Liver (tissue), 9 donors: Measurements from ENCODE around the gene CCNY. TPM values are rescaled to one million over a fixed set of nuclear protein-coding genes. Genes with fewer than 3 reads are reported as not detected.

Source experiments
- DNase-seq: peaks from one replicate; pipeline ENCODE4 v3.0.0-alpha.2; 2017; ENCODE audit warnings: low spot score
- H3K27ac ChIP-seq, 2 donors: one replicate each; pipeline ENCODE4 v1.7.0; 2013; ENCODE audit warnings: inconsistent platforms in 2 of 2, low read length in 2 of 2, control low read depth in 1 of 2, low read depth in 1 of 2, mild to moderate bottlenecking in 1 of 2
- H3K27me3 ChIP-seq, 4 donors: one replicate each; pipeline versions ENCODE4 v1.6.1 to v1.7.0; 2013; ENCODE audit warnings: low read length in 3 of 4, inconsistent platforms in 1 of 4, mild to moderate bottlenecking in 1 of 4, moderate library complexity in 1 of 4; ENCODE audit not compliant: control insufficient read depth in 4 of 4, insufficient read depth in 4 of 4
- H3K36me3 ChIP-seq, 4 donors: one replicate each; pipeline versions ENCODE4 v1.6.1 to v1.7.0; 2013; ENCODE audit warnings: low read length in 3 of 4, mild to moderate bottlenecking in 3 of 4, low read depth in 1 of 4, moderate library complexity in 1 of 4; ENCODE audit not compliant: control insufficient read depth in 4 of 4, insufficient read depth in 3 of 4
- H3K4me1 ChIP-seq, 4 donors: one replicate each; pipeline versions ENCODE4 v1.6.1 to v1.7.0; 2013; ENCODE audit warnings: low read length in 3 of 4, mild to moderate bottlenecking in 3 of 4, moderate library complexity in 1 of 4; ENCODE audit not compliant: control insufficient read depth in 4 of 4, insufficient read depth in 4 of 4
- H3K4me3 ChIP-seq, 3 donors: one replicate each; pipeline versions ENCODE4 v1.6.1 to v1.7.0; 2013; ENCODE audit warnings: low read length in 3 of 3, control low read depth in 1 of 3, low read depth in 1 of 3, mild to moderate bottlenecking in 1 of 3
- H3K9ac ChIP-seq, 2 donors: one replicate each; pipeline ENCODE4 v1.7.0; 2013; ENCODE audit warnings: low read length in 2 of 2, mild to moderate bottlenecking in 2 of 2, moderate library complexity in 2 of 2, control low read depth in 1 of 2, low read depth in 1 of 2
- H3K9me3 ChIP-seq, 4 donors: one replicate each; pipeline versions ENCODE4 v1.6.1 to v1.7.0; 2013; ENCODE audit warnings: low read length in 3 of 4; ENCODE audit not compliant: control insufficient read depth in 4 of 4
- ATF3 ChIP-seq: IDR thresholded peaks from 2 replicates; pipeline ENCODE4 v1.6.1; 2016; ENCODE audit warnings: antibody characterized with exemption
- CTCF ChIP-seq: fragments of 150-350 bp; IDR thresholded peaks from 2 replicates; pipeline ENCODE4 v1.5.1; 2017; ENCODE audit warnings: improper control_type of control experiment, low read depth, low read length; ENCODE audit not compliant: missing input control
- EGR1 ChIP-seq, 2 donors: IDR thresholded peaks; 2 replicates each; pipeline ENCODE4 v1.6.1; 2016 to 2018; ENCODE audit warnings: antibody characterized with exemption in 2 of 2, low read depth in 2 of 2
- FOXA1 ChIP-seq: IDR thresholded peaks from 2 replicates; pipeline ENCODE4 v1.6.1; 2016; ENCODE audit warnings: antibody characterized with exemption
- FOXA2 ChIP-seq: IDR thresholded peaks from 2 replicates; pipeline ENCODE4 v1.6.1; 2016; ENCODE audit warnings: antibody characterized with exemption
- JUND ChIP-seq, 2 donors: IDR thresholded peaks; 2 replicates each; pipeline ENCODE4 v1.6.1; 2016; ENCODE audit warnings: antibody characterized with exemption in 2 of 2
- MAX ChIP-seq: IDR thresholded peaks from 2 replicates; pipeline ENCODE4 v1.6.1; 2016; ENCODE audit warnings: antibody characterized with exemption
- NR2F2 ChIP-seq: IDR thresholded peaks from 2 replicates; pipeline ENCODE4 v1.6.1; 2016; ENCODE audit warnings: antibody characterized with exemption
- RAD21 ChIP-seq, 2 donors: IDR thresholded peaks; 2 replicates each; pipeline ENCODE4 v1.6.1; 2016; ENCODE audit warnings: antibody characterized with exemption in 2 of 2, mild to moderate bottlenecking in 2 of 2
- REST ChIP-seq: IDR thresholded peaks from 2 replicates; pipeline ENCODE4 v1.6.1; 2016; ENCODE audit warnings: antibody characterized with exemption, mild to moderate bottlenecking
- RXRA ChIP-seq, 2 donors: IDR thresholded peaks; 2 replicates each; pipeline ENCODE4 v1.6.1; 2017 to 2018; ENCODE audit warnings: antibody characterized with exemption in 2 of 2, mild to moderate bottlenecking in 1 of 2
- SP1 ChIP-seq: IDR thresholded peaks from 2 replicates; pipeline ENCODE4 v1.6.1; 2018; ENCODE audit warnings: antibody characterized with exemption, mild to moderate bottlenecking
- TAF1 ChIP-seq: conservative IDR thresholded peaks from 2 replicates; pipeline ENCODE4 v1.6.1; 2016; ENCODE audit warnings: antibody characterized with exemption, mild to moderate bottlenecking
- ZBTB33 ChIP-seq: IDR thresholded peaks from 2 replicates; pipeline ENCODE4 v1.6.1; 2016; ENCODE audit warnings: antibody characterized with exemption
- WGBS: extraction: QIAGEN DNeasy Blood & Tissue Kit; methylation state at CpG from one replicate; pipeline ENCODE4 v1.1.7; 2013; 5-methylcytosine and 5-hydroxymethylcytosine counted together
- polyA plus RNA-seq, 2 donors: library from polyadenylated mRNA; stranded (reverse) in 1 of 2; unstranded in 1 of 2; fragments of 200-250 nt in 1 of 2; fragments of >200 nt in 1 of 2; fragmentation: Nextera tagmentation in 1 of 2; extraction: Ambion mirVana in 1 of 2; gene quantifications; one replicate each; pipeline versions ENCODE4 v1.2.1 to v1.2.3, GENCODE V29; 2013 to 2015
- total RNA-seq, 2 donors: library from RNA; depleted of rRNA; stranded (reverse); fragments of >200 nt; gene quantifications; one replicate each; pipeline ENCODE4 v1.2.3, GENCODE V29; 2014
- donor health status: healthy.
- donor health status: healthy.
- donor health status: healthy.
- donor health status: healthy.
- donor health status: healthy.

CCNY gene
- total and polyA plus RNA-seq, 4 donors: 17.6 to 38.4 (median 21.8) TPM

- TF ChIP-seq ZBTB33 (no peak), FOXA1 (no peak), RXRA (IDR thresholded peaks at IDR 0.05) (no peak)
Observed at GRCh38 chr10:35600193-35600592, 263.9 kb downstream of the CCNY start (continued).

- H3K4me3 ChIP-seq: no peak within 1 kb of the TSS
- peaks cover 0 to 4% (median 0%) of the 10 kb centered on the region in 4 donors for H3K27me3 ChIP-seq
- no peak within 1 kb of the TSS for H3K9ac ChIP-seq
- H3K36me3 ChIP-seq: no peaks in the 10 kb centered on the region
- H3K4me1 ChIP-seq: peaks cover 0 to 8% (median 3%) of the 10 kb centered on the region in 4 donors
- no peak for TF ChIP-seq REST
- TF ChIP-seq EGR1 (IDR thresholded peaks at IDR 0.05; ENCODE audit: low read depth in 2 of 2): no peak
- TF ChIP-seq JUND (IDR thresholded peaks at IDR 0.05): no peak
- TF ChIP-seq FOXA2: no peak
- no peak for TF ChIP-seq SP1
- no peak for TF ChIP-seq RXRA (IDR thresholded peaks at IDR 0.05)
- TF ChIP-seq RAD21 (IDR thresholded peaks at IDR 0.05): no peak
- no peak for TF ChIP-seq MAX
- no peak for TF ChIP-seq TAF1
- no peak for TF ChIP-seq NR2F2
- no peak for TF ChIP-seq CTCF
- TF ChIP-seq ATF3: no peak
- no peak for TF ChIP-seq ZBTB33
- no peak within 1 kb of the TSS for H3K27ac ChIP-seq
- no peak for DNase-seq
- WGBS: 72% methylated on average over 8 of the region's 8 CpGs
- H3K9me3 ChIP-seq: no peaks in the 10 kb centered on the region
Observed at GRCh38 chr10:35605191-35605590, 268.9 kb downstream of the CCNY start, which contains the start of gene GJD4. Gene GJD4, plus strand, starts transcription at chr10:35605341. Its CDS starts 227 bp downstream, at chr10:35605568.
